HepG2 (cell line): ENCODE measurements around the gene CAMTA2. TPM values are rescaled to one million over a fixed set of nuclear protein-coding genes. Genes with fewer than 3 reads are reported as not detected.

Experiments
- ATAC-seq: fragments of 200-7000 bp; cut with Tn5 transposase; 3 replicates; pipeline ENCODE4 v1.9.1; 2020; ENCODE audit warnings: mild to moderate bottlenecking, moderate library complexity
- BruUV-seq: library from RNA; stranded (reverse); fragments of 400-500 nt; replicated peaks from 2 replicates; lab custom pipeline; 2021; lab: Mats Ljungman, UMichigan
- CTCF ChIA-PET: fragments of 300-600 bp; formaldehyde crosslinking; extraction: SDS; loops from one replicate; lab custom pipeline; 2021; ENCODE audit warnings: low total read pairs, inconsistent platforms, low intra/inter-chr PET ratio; lab: Yijun Ruan, JAX
- POLR2A ChIA-PET: fragments of 350-600 bp; sonication (Branson Sonifier 250); formaldehyde crosslinking; loops from one replicate; lab custom pipeline; 2020; ENCODE audit warnings: antibody characterized with exemption, inconsistent platforms; lab: Yijun Ruan, JAX
- DNase-seq: peaks from one replicate; pipeline ENCODE4 v3.0.0-alpha.2; 2015; ENCODE audit warnings: low spot score
- FAIRE-seq: peaks from 3 replicates; lab custom pipeline; 2011; peaks lifted over from hg19 to GRCh38; lab: Jason Lieb, UNC
- H2AFZ ChIP-seq: one replicate; pipeline ENCODE4 v1.6.1; 2011; ENCODE audit warnings: low read length, inconsistent platforms
- H3K27ac ChIP-seq: fragments of 300-600 bp; 3 replicates; pipeline ENCODE4 v1.8.0; 2011; ENCODE audit warnings: mixed run types, mild to moderate bottlenecking, mixed read lengths, low read length, inconsistent platforms; ENCODE audit not compliant: insufficient read depth; ENCODE audit errors: extremely low read length
- H3K27me3 ChIP-seq, 2 experiments: fragments of 200-600 bp in 1 of 2; 2 replicates in 1 of 2; 3 replicates in 1 of 2; pipeline versions ENCODE4 v1.6.0 to v1.8.0; 2011; ENCODE audit warnings: low read length in 2 of 2, mild to moderate bottlenecking in 2 of 2, moderate library complexity in 2 of 2, inconsistent platforms in 1 of 2; ENCODE audit not compliant: insufficient read depth in 2 of 2, control insufficient read depth in 1 of 2
- H3K36me3 ChIP-seq, 2 experiments: fragments of 200-600 bp in 1 of 2; replicated peaks in 1 of 2; 2 replicates in 1 of 2; 3 replicates in 1 of 2; pipeline versions ENCODE4 v1.5.1 to v1.8.0; 2011; ENCODE audit warnings: low read length in 2 of 2, inconsistent platforms in 1 of 2; ENCODE audit not compliant: insufficient read depth in 2 of 2, control insufficient read depth in 1 of 2
- H3K4me1 ChIP-seq: 2 replicates; pipeline ENCODE4 v1.5.1; 2012; ENCODE audit warnings: low read length, inconsistent platforms; ENCODE audit not compliant: insufficient read depth
- H3K4me2 ChIP-seq: 2 replicates; pipeline ENCODE4 v1.6.0; 2011; ENCODE audit warnings: low read depth, low read length, inconsistent platforms
- H3K4me3 ChIP-seq, 3 experiments: fragments of 200-600 bp in 1 of 3; sonication (generic), shearing (Covaris generic) in 1 of 3; replicated peaks in 1 of 3; 2 replicates each; pipeline ENCODE4 v1.5.1; 2011 to 2016; ENCODE audit warnings: low read length in 3 of 3, inconsistent platforms in 2 of 3, low read depth in 2 of 3, mild to moderate bottlenecking in 2 of 3, control low read depth in 1 of 3, mixed read lengths in 1 of 3; ENCODE audit not compliant: insufficient read depth in 1 of 3
- H3K79me2 ChIP-seq: one replicate; pipeline ENCODE4 v1.6.1; 2011; ENCODE audit warnings: low read length, inconsistent platforms; ENCODE audit not compliant: insufficient read depth
- H3K9ac ChIP-seq: 2 replicates; pipeline ENCODE4 v1.6.0; 2011; ENCODE audit warnings: mild to moderate bottlenecking, low read depth, low read length, inconsistent platforms; ENCODE audit not compliant: insufficient read depth
- H3K9me3 ChIP-seq: 2 replicates; pipeline ENCODE4 v1.5.1; 2012; ENCODE audit warnings: mild to moderate bottlenecking, low read length
- H4K20me1 ChIP-seq: 2 replicates; pipeline ENCODE4 v1.6.0; 2011; ENCODE audit warnings: inconsistent platforms, mild to moderate bottlenecking, low read length, moderate library complexity; ENCODE audit not compliant: insufficient read depth
- AGO2 ChIP-seq: fragments of 200-400 bp; formaldehyde crosslinking; optimal IDR thresholded peaks from 2 replicates; pipeline ENCODE3; 2017; ENCODE audit warnings: mild to moderate bottlenecking, low read depth, low read length, moderate library complexity
- ATF7-NPFF ChIP-seq: sonication (generic); formaldehyde crosslinking; IDR thresholded peaks from 2 replicates; pipeline ENCODE4 v1.8.1; 2023; ENCODE audit warnings: mild to moderate bottlenecking, low read depth, missing genetic modification reagents, moderate library complexity
- CENPT ChIP-seq: sonication (generic); formaldehyde crosslinking; IDR thresholded peaks from 2 replicates; pipeline ENCODE4 v1.8.0; 2022; ENCODE audit warnings: low read depth, mild to moderate bottlenecking, moderate library complexity, missing genetic modification reagents
- DMAP1 ChIP-seq: IDR thresholded peaks from 2 replicates; pipeline ENCODE4 v1.6.1; 2016
- HES4 ChIP-seq: sonication (generic); formaldehyde crosslinking; IDR thresholded peaks from 2 replicates; pipeline ENCODE4 v1.9.0; 2021; ENCODE audit warnings: mild to moderate bottlenecking, missing genetic modification reagents, borderline replicate concordance
- KLF9 ChIP-seq: IDR thresholded peaks from 2 replicates; pipeline ENCODE4 v1.6.1; 2016; ENCODE audit warnings: low read depth
- MATR3 ChIP-seq: sonication (generic); formaldehyde crosslinking; IDR thresholded peaks from 2 replicates; pipeline ENCODE4 v1.4.0; 2020; ENCODE audit warnings: missing genetic modification reagents
- PAWR ChIP-seq: sonication (generic); formaldehyde crosslinking; IDR thresholded peaks from 2 replicates; pipeline ENCODE4 v1.4.0; 2020; ENCODE audit warnings: missing genetic modification reagents, mild to moderate bottlenecking, borderline replicate concordance
- PLRG1 ChIP-seq: fragments of 450-650 bp; conservative IDR thresholded peaks from 2 replicates; pipeline ENCODE4 v1.6.1; 2016
- RFX1 ChIP-seq: fragments of 450-650 bp; IDR thresholded peaks from 2 replicates; pipeline ENCODE4 v1.6.1; 2017
- ZBTB42 ChIP-seq: sonication (generic); formaldehyde crosslinking; IDR thresholded peaks from 2 replicates; pipeline ENCODE4 v1.5.0; 2020; ENCODE audit warnings: mild to moderate bottlenecking, missing genetic modification reagents
- ZNF232 ChIP-seq: sonication (generic); formaldehyde crosslinking; IDR thresholded peaks from 2 replicates; pipeline ENCODE4 v1.4.0; 2020; ENCODE audit warnings: missing genetic modification reagents, borderline replicate concordance
- ZNF24 ChIP-seq: fragments of 450-650 bp; IDR thresholded peaks from 2 replicates; pipeline ENCODE4 v1.6.1; 2017; ENCODE audit warnings: antibody characterized with exemption, mild to moderate bottlenecking
- ZNF337 ChIP-seq: sonication (generic); formaldehyde crosslinking; IDR thresholded peaks from 2 replicates; pipeline ENCODE4 v1.5.1; 2020; ENCODE audit warnings: missing genetic modification reagents, low read depth, mild to moderate bottlenecking, borderline replicate concordance
- ZNF484 ChIP-seq: sonication (generic); formaldehyde crosslinking; IDR thresholded peaks from 2 replicates; pipeline ENCODE4 v1.5.1; 2020; ENCODE audit warnings: mild to moderate bottlenecking, low read depth, missing genetic modification reagents, borderline replicate concordance
- ZNF883 ChIP-seq: sonication (generic); formaldehyde crosslinking; IDR thresholded peaks from 2 replicates; pipeline ENCODE4 v1.5.1; 2020; ENCODE audit warnings: mild to moderate bottlenecking, missing genetic modification reagents; ENCODE audit errors: not compliant biosample characterization
- ZSCAN12 ChIP-seq: sonication (generic); formaldehyde crosslinking; IDR thresholded peaks from 2 replicates; pipeline ENCODE4 v1.9.0; 2021; ENCODE audit warnings: mild to moderate bottlenecking, missing genetic modification reagents
- ZSCAN30 ChIP-seq: sonication (generic); formaldehyde crosslinking; IDR thresholded peaks from 2 replicates; pipeline ENCODE4 v1.5.0; 2020; ENCODE audit warnings: mild to moderate bottlenecking, missing genetic modification reagents
- ZSCAN31 ChIP-seq: sonication (generic); formaldehyde crosslinking; IDR thresholded peaks from 2 replicates; pipeline ENCODE4 v1.5.0; 2020; ENCODE audit warnings: low read depth, mild to moderate bottlenecking, missing genetic modification reagents
- WGBS: methylation state at CpG from one replicate; pipeline ENCODE4 v1.1.6; 2017; ENCODE audit warnings: low lambda C conversion rate; 5-methylcytosine and 5-hydroxymethylcytosine counted together
- in situ Hi-C: cut with HindIII; loops from 2 replicates; pipeline ENCODE4 v1.10.0; 2017; ENCODE audit warnings: low pct_unique_long_range_greater_than_20kb; ENCODE audit not compliant: extremely low pct_ligation_motif_present
- intact Hi-C: fragments of 100-400 bp; cut with micrococcal nuclease; formaldehyde crosslinking; loops from one replicate; pipeline ENCODE4 v1.10.0; 2022; ENCODE audit not compliant: unreplicated experiment
- polyA plus RNA-seq, 8 experiments: library from polyadenylated mRNA; depleted of rRNA in 3 of 8; stranded (reverse) in 7 of 8; unstranded in 1 of 8; fragments of >200 nt; fragmentation: Illumina TruSeq in 4 of 8; extraction: Trizol in 4 of 8; gene quantifications; 2 replicates each; pipeline versions ENCODE4 v1.2.1 to v1.2.3, GENCODE V29; 2011 to 2016; ENCODE audit warnings: low read depth in 4 of 8, missing spikeins in 1 of 8, mixed read lengths in 1 of 8; ENCODE audit not compliant: insufficient read depth in 1 of 8
- total RNA-seq, 5 experiments: library from RNA; depleted of rRNA; stranded (reverse); fragments of >200 nt; fragmentation: Illumina TruSeq; extraction: Trizol; gene quantifications; 2 replicates each; pipeline ENCODE4 v1.2.3, GENCODE V29; 2016; ENCODE audit warnings: low read depth in 1 of 5
- TF ChIP-seq, protein P1 (sequence below): IDR thresholded peaks from 2 replicates; pipeline ENCODE4 v1.6.1; 2012; ENCODE audit warnings: inconsistent platforms
- TF ChIP-seq, protein P2 (sequence below): fragments of 450-650 bp; IDR thresholded peaks from 2 replicates; pipeline ENCODE4 v1.6.1; 2017

Gene CAMTA2
- total and polyA plus RNA-seq, 2 of the 13 experiments (the other 11 are each of a cell fraction or from before 2014, with no cell fraction given), result 4.1 to 7.1 TPM

DNA sequence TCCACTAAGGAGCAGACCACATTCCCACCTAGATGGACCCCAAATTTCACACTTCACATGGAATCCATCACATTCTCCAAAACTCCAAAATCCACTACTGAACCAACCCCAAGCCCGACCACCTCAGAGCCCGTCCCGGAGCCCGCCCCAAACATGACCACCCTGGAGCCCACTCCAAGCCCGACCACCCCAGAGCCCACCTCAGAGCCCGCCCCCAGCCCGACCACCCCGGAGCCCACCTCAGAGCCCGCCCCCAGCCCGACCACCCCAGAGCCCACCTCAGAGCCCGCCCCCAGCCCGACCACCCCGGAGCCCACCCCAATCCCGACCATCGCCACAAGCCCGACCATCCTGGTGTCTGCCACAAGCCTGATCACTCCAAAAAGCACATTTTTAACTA, 53.8 kb downstream of the CAMTA2 start (continued):
- TF ChIP-seq, protein P1, sequence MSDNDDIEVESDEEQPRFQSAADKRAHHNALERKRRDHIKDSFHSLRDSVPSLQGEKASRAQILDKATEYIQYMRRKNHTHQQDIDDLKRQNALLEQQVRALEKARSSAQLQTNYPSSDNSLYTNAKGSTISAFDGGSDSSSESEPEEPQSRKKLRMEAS, result no peak
- TF ChIP-seq MATR3 (CRISPR knock-in tag), result no peak
- TF ChIP-seq ZBTB42 (CRISPR knock-in tag), result no peak
- no peak for TF ChIP-seq RFX1
- no peak for TF ChIP-seq ZNF883 (CRISPR knock-in tag)
- no peak for TF ChIP-seq ZSCAN12
- TF ChIP-seq, protein P2, sequence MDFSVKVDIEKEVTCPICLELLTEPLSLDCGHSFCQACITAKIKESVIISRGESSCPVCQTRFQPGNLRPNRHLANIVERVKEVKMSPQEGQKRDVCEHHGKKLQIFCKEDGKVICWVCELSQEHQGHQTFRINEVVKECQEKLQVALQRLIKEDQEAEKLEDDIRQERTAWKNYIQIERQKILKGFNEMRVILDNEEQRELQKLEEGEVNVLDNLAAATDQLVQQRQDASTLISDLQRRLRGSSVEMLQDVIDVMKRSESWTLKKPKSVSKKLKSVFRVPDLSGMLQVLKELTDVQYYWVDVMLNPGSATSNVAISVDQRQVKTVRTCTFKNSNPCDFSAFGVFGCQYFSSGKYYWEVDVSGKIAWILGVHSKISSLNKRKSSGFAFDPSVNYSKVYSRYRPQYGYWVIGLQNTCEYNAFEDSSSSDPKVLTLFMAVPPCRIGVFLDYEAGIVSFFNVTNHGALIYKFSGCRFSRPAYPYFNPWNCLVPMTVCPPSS, result no peak
- TF ChIP-seq CENPT (CRISPR knock-in tag), result no peak
- TF ChIP-seq ZSCAN30 (CRISPR knock-in tag), result no peak
- TF ChIP-seq AGO2, result no peak
- no peak for TF ChIP-seq ZNF337 (CRISPR knock-in tag)
- no peak for TF ChIP-seq PLRG1
- no peak for TF ChIP-seq ZNF484 (CRISPR knock-in tag)

DNA sequence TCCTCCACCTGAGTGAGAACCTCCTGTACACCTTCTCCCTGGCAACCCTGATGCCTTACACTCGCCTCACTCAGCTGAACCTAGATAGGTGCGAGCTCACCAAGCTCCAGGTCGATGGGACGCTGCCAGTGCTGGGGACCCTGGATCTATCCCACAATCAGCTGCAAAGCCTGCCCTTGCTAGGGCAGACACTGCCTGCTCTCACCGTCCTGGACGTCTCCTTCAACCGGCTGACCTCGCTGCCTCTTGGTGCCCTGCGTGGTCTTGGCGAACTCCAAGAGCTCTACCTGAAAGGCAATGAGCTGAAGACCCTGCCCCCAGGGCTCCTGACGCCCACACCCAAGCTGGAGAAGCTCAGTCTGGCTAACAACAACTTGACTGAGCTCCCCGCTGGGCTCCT, 54.7 kb downstream of the CAMTA2 start:
- DNase-seq (no peak), ATAC-seq (no peak), FAIRE-seq (no peak)
- peaks cover 0 to 11% of the 10 kb centered on the region in 2 experiments; a peak in 2 of 5 replicates for H3K36me3 ChIP-seq
- H3K79me2 ChIP-seq, result no peaks in the 10 kb centered on the region
- ChIA-PET POLR2A (no interaction called here), CTCF (no interaction called here)
- no peaks in the 10 kb centered on the region for H3K27me3 ChIP-seq
- H3K4me1 ChIP-seq, result peaks cover 10% of the 10 kb centered on the region
- no TSS peak for BruUV-seq
- H3K9ac ChIP-seq, result no peak overlapping the region
- no peaks in the 10 kb centered on the region for H4K20me1 ChIP-seq
- no peak overlapping the region for H3K27ac ChIP-seq
- intact Hi-C loops, result no loop called here
- in situ Hi-C loops, result no loop called here
- WGBS, result 96% methylated on average over 12 of the region's 12 CpGs
- no peaks in the 10 kb centered on the region for H3K9me3 ChIP-seq
- H2AFZ ChIP-seq, result no peak overlapping the region
- H3K4me3 ChIP-seq, result no peak overlapping the region
- no peak overlapping the region for H3K4me2 ChIP-seq
- TF ChIP-seq PAWR (CRISPR knock-in tag) (no peak), DMAP1 (no peak), ATF7-NPFF (CRISPR knock-in tag) (no peak), HES4 (CRISPR knock-in tag) (no peak), ZSCAN31 (CRISPR knock-in tag) (no peak), ZNF24 (no peak), KLF9 (CRISPR knock-in tag) (no peak), ZNF232 (no peak)
